Stimulated activated CD4-positive, alpha-beta T cell treated with anti-CD3 and anti-CD28 coated beads, TNF-alpha, amount 100 ng/mL, for 48 hours (primary cell): Measurements from ENCODE around the gene ZFPM1.

Experiments
- DNase-seq, 3 donors: peaks; one replicate each; pipeline ENCODE4 v3.0.0-alpha.2; 2020; ENCODE audit warnings: low read depth in 3 of 3

The ZFPM1 gene

GRCh38 chr16:88417684-88418476 lies 35.2 kb upstream of the ZFPM1 start:
- no peak for DNase-seq

- DNase-seq = no peak
These were observed 34.2 kb upstream of the ZFPM1 start for GRCh38 chr16:88418869-88419268.

GRCh38 chr16:88419790-88420189 lies 33.3 kb upstream of the ZFPM1 start:
- DNase-seq = no peak

GRCh38 chr16:88420496-88420895 lies 32.6 kb upstream of the ZFPM1 start:
- DNase-seq = no peak

- no peak for DNase-seq
These were observed 31.8 kb upstream of the ZFPM1 start for GRCh38 chr16:88421301-88421700.

GRCh38 chr16:88421871-88422433 lies 31.1 kb upstream of the ZFPM1 start:
- no peak for DNase-seq

- DNase-seq = no peak
These were observed 30.2 kb upstream of the ZFPM1 start for GRCh38 chr16:88422733-88423447.

GRCh38 chr16:88423448-88423850 lies 29.6 kb upstream of the ZFPM1 start:
- no peak for DNase-seq

- DNase-seq = no peak
These were observed 28.4 kb upstream of the ZFPM1 start for GRCh38 chr16:88424587-88425235.

- no peak for DNase-seq
These were observed 27.1 kb upstream of the ZFPM1 start for GRCh38 chr16:88426018-88426417.

GRCh38 chr16:88427376-88427775 lies 25.7 kb upstream of the ZFPM1 start:
- DNase-seq = no peak

- DNase-seq = no peak
These were observed 24.9 kb upstream of the ZFPM1 start for GRCh38 chr16:88428156-88428555.

GRCh38 chr16:88428616-88429386 lies 24.3 kb upstream of the ZFPM1 start:
- DNase-seq = no peak

GRCh38 chr16:88429387-88430184 lies 23.5 kb upstream of the ZFPM1 start:
- no peak for DNase-seq

GRCh38 chr16:88430185-88430523 lies 22.9 kb upstream of the ZFPM1 start:
- no peak for DNase-seq

- peak in 2 of 3 donors; percentile 19 to 25 for DNase-seq
These were observed 22.3 kb upstream of the ZFPM1 start for GRCh38 chr16:88430524-88431446.

GRCh38 chr16:88431651-88432050 lies 21.4 kb upstream of the ZFPM1 start:
- no peak for DNase-seq

- DNase-seq = no peak
These were observed 20.9 kb upstream of the ZFPM1 start for GRCh38 chr16:88432174-88432573.

GRCh38 chr16:88432753-88433152 lies 20.3 kb upstream of the ZFPM1 start:
- DNase-seq = no peak
